Left ventricle myocardium superior (tissue), 1 donor: Measurements from ENCODE around the gene FCGR3B. TPM values are rescaled to one million over a fixed set of nuclear protein-coding genes. Genes with fewer than 3 reads are reported as not detected.
"Not testable (repeated sequence)": the region's sequence is repeated elsewhere in the genome, so short reads cannot be mapped to it uniquely, and the experiment has no call there.

Experiments used
- ATAC-seq: fragments of 200-7000 bp; cut with Tn5 transposase; one replicate; pipeline ENCODE4 v1.9.1; 2020; ENCODE audit warnings: mild to moderate bottlenecking, moderate library complexity
- DNase-seq: peaks from one replicate; pipeline ENCODE4 v3.0.0-alpha.2; 2020
- intact Hi-C: fragments of 100-400 bp; cut with micrococcal nuclease; formaldehyde crosslinking; loops from one replicate; pipeline ENCODE4 v1.11.0; 2022
- total RNA-seq: library from RNA; stranded (reverse); fragmentation: NEBNext Ultra II Directional; extraction: Animal tissue kit (Norgen Biotek cat#: 25700); gene quantifications from one replicate; pipeline ENCODE4 v1.2.1, GENCODE V29; 2021
- donor health status: DM: no; HTN: yes; CAD: no; lungs with severe emphysema.

FCGR3B gene
- total RNA-seq, 1 donor from 2014 or later: 3.3 TPM

DNA sequence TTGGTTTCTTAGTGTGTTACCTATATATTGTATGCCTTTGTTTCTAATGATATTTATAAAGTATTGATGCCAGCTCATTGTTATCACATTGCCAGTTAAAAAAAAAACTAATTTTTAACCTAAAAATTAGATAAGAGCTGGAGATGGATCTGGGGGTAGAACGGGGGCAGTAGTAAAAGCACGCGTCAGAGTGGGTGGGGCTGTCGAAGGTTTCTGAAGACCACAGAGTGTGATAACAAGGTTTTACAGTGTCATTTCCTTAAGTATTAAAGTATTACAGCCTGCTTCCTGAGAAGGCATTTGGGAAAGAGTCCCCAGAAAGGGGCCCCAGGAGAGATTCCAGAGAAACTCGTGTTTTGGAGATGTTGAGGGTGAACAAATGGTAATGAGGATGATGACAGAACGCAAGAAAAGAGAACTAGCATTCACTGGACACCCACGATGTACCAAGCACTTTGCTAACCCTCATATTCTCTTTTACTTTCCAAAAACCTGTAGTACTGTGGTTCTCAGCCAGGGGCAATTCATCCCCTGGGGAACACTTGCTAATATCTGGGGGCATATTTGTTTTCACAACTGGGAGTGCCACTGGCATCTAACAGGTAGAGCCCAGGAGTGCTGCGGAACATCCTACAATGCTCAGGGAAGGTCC lies 51.0 kb downstream of the FCGR3B start:
- DNase-seq, ATAC-seq, intact Hi-C loops: not testable (repeated sequence)

DNA sequence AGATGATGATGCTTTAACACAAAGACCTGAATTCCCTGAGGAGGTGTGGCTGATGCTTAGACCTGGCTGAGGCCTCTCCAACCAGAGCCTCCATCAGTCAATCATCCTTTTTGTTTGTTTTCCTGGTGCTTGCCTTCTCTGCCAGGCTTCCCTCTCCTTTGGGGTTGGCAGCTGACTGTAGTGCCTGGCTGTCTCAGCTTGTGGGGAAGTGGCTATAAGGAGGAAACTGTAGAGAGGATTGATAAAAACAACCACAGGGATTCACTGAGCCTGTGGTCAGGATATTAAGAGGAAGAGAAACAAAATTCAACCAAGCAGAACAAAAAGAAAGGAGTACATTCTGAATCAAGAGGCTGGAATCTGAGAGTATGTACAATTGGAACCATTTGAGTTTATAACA lies 54.3 kb downstream of the FCGR3B start:
- ATAC-seq, DNase-seq, intact Hi-C loops: not testable (repeated sequence)

Other genes with a start within 250 kb of the FCGR3B start
- gene FCGR2A, start 125.7 kb downstream of the FCGR3B start, total RNA-seq: 19.9 TPM
- 1.1 TPM for gene HSPA6, start 106.6 kb downstream of the FCGR3B start, total RNA-seq
- 19.9 TPM for gene FCGR3A, start 81.4 kb downstream of the FCGR3B start, total RNA-seq
- 12.6 TPM for gene FCGR2B, start 32.0 kb upstream of the FCGR3B start, total RNA-seq
- not detected for gene FCRLA, start 76.1 kb upstream of the FCGR3B start, total RNA-seq
- 0.17 TPM for gene FCRLB, start 90.4 kb upstream of the FCGR3B start, total RNA-seq
- gene DUSP12, start 118.6 kb upstream of the FCGR3B start, total RNA-seq: 8.3 TPM
- 12.8 TPM for gene ATF6, start 135.1 kb upstream of the FCGR3B start, total RNA-seq